HG02870 (cell line): ENCODE results near the gene MRPS7.

Source experiments
- ATAC-seq: cut with Tn5 transposase; IDR thresholded peaks from one replicate; pipeline ENCODE4 v1.9.1; 2021; ENCODE audit warnings: mild to moderate bottlenecking, moderate library complexity; ENCODE audit not compliant: unreplicated experiment

MRPS7 gene

DNA sequence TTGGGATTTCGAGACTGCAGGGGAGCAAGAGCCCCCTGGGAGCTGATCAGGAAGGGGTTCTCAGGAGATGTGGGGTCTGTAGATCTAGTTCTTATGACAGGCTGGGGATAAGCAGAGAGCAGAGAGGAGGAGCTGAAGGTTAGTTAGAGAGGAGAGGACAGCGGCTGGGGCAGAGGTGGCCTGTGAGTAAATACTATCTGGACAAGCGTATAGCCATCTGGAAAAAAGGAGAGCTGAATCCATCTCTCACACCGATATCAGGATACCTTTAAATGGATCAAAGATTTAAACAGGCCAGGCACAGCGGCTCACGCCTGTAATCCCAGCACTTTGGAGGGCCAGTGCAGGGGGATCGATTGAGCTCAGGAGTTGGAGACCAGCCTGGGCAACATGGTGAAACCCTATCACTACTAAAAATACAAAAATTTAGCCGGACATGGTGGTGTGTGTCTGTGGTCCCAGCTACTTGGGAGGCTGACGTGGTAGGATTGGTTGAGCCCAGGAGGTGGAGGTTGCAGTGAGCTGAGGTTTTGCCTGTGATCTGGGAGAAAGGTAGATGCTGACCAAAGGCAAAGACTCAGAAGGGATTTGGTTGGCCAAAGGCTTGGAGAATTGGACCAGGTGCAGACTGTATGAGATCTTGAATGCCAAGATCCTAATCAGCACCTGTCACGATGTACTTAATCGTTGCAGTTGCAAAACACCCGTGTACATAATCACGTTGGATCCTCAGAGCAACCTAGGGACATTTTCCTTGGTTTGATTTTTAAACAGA is 46.5 kb downstream of the MRPS7 start:
- no peak for ATAC-seq

DNA sequence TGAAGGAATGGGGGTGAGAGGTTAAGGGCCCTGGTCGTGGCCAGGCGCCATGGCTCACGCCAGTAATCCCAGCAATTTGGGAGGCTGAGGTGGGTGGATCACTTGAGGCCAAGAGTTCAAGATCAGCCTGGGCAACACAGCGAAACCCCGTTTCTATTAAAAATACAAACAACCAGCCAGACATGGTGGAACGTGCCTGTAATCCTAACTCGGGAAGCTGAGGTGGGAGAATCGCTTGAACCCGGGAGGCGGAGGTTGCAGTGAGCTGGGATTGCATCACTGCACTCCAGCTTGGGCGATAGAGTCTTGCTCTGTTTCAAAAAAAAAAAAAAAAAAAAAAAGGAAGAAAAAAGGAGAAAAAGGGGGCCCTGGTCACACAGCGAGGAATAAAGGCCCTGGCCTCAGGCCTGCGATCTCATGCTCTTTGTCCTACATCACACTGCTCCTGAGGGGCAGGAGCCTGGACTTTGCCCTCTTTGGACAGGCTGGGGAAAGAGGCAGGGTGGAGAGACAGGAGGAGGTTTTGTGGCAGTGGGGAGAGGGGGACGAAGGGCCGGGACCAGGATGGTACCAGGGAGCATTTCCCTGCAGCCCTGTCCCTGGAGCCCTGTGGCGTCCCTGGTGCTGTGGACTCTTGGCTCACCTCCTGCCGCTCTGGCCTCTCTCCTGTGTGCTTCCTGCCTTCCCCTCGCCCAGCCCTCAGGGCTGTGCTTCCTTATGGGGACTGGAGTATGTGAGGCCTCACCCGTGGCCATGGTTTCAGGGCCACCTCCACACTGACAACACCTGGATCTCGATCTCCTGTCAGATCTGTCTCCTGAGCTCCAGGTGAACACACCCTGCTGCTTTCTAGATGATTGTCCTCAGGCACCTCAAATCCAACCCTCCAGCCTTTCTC is 47.3 kb downstream of the MRPS7 start:
- ATAC-seq = no peak

DNA sequence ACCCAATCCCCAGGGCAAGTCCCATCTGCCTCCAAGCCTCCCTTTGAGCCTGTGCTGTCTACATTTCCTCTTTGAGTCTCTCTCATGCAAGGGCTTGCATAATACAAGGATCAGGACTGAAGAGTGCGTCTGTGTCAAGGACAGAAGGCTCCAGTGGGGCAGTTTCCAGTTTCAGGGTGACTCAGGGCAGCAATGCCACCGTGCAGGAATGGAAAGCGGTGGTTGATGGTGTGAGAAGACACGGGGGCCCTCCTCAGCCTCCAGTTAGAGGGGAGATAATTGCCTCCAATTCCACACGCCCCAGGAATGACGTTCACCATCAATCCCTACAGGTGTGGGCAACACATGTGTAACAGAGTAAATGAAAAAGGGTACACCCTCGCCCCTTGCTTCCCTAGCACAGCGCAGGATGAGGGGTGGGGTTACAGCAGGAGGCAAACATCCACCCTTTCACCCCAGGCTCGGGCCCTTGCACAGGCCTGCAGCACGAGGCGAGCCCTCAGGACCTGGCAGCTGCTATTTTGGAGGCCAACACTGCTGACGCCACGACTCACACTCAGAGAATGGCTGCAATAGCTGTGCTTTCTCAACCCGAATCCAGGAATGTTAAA is 52.4 kb downstream of the MRPS7 start:
- no peak for ATAC-seq

DNA sequence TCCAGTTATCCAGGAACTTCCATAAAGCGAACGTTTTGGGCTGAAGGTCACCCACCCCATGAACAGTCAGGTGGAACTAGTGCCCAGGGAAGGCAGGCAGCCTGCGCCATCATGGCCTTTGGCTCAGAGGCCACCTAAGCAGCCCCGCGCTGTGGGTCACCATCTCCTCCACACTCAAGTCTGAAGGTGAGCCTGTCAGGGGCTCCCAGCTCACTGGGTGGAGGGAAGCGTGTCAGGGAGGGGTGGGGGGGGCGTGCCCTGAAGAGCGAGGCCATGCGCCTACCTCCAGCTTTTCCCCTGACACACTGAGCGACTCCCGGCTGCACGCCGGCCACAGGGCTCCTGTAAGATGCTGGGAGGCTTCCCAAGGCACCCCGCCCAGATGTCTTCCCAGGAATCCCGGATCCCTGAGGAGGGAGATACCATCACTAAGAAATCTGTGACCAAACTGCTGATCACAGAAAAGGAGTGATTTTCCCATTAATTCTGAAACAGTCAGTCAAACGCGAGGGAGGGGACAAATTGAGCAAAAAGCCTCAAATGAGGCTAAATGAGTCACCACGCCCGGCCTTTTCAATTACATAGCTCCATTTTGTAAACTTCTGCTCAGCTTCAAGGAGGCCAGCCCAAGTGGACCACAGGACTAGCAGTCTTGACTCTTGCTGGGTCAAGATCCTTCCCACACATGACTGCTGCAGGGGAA is 54.0 kb downstream of the MRPS7 start:
- ATAC-seq = no peak
